Suprapubic skin (tissue), 4 donors: Measurements from ENCODE around the gene MATK. TPM values are rescaled to one million over a fixed set of nuclear protein-coding genes. Genes with fewer than 3 reads are reported as not detected.

Experiments
- DNase-seq, 2 donors: peaks; one replicate each; pipeline ENCODE4 v3.0.0-alpha.2; 2019; ENCODE audit warnings: low spot score in 2 of 2
- H3K27ac ChIP-seq: fragments of 200-600 bp; sonication (generic); one replicate; pipeline ENCODE4 v1.5.1; 2019
- H3K27me3 ChIP-seq: fragments of 200-600 bp; sonication (generic); one replicate; pipeline ENCODE4 v1.5.1; 2019
- H3K36me3 ChIP-seq: fragments of 200-600 bp; sonication (generic); one replicate; pipeline ENCODE4 v1.5.1; 2019
- H3K4me1 ChIP-seq: fragments of 200-600 bp; sonication (generic); one replicate; pipeline ENCODE4 v1.5.1; 2019
- H3K4me3 ChIP-seq: fragments of 200-600 bp; sonication (generic); one replicate; pipeline ENCODE4 v1.5.1; 2019; ENCODE audit warnings: mild to moderate bottlenecking
- H3K9me3 ChIP-seq: fragments of 200-600 bp; sonication (generic); one replicate; pipeline ENCODE4 v1.5.1; 2019
- CTCF ChIP-seq, 2 donors: fragments of 200-600 bp in 1 of 2; fragments of 450-650 bp in 1 of 2; sonication (generic) in 1 of 2; IDR thresholded peaks; one replicate each; pipeline ENCODE4 v1.5.1; 2016 to 2019; ENCODE audit warnings: antibody characterized with exemption in 2 of 2, mild to moderate bottlenecking in 1 of 2, moderate library complexity in 1 of 2
- EP300 ChIP-seq: sonication (generic); formaldehyde crosslinking; IDR thresholded peaks from one replicate; pipeline ENCODE4 v1.6.1; 2017; ENCODE audit warnings: antibody characterized with exemption
- POLR2A ChIP-seq, 2 donors: fragments of 450-650 bp; IDR thresholded peaks; one replicate each; pipeline ENCODE4 v1.6.1; 2017; ENCODE audit warnings: antibody characterized with exemption in 2 of 2, mild to moderate bottlenecking in 2 of 2, moderate library complexity in 2 of 2
- POLR2AphosphoS5 ChIP-seq, 3 donors: sonication (generic); formaldehyde crosslinking; IDR thresholded peaks; one replicate each; pipeline ENCODE4 v1.6.1; 2017; ENCODE audit warnings: antibody characterized with exemption in 3 of 3
- WGBS: methylation state at CpG from one replicate; pipeline ENCODE4 v1.1.5; 2018; 5-methylcytosine and 5-hydroxymethylcytosine counted together
- total RNA-seq, 4 donors: library from RNA; depleted of rRNA; stranded (reverse); fragments of >200 nt; gene quantifications; one replicate each; pipeline ENCODE4 v1.1.0, GENCODE V29; 2016

The MATK gene
- total RNA-seq, 4 donors from 2014 or later = 0.57 to 5.4 (median 2.0) TPM

DNA sequence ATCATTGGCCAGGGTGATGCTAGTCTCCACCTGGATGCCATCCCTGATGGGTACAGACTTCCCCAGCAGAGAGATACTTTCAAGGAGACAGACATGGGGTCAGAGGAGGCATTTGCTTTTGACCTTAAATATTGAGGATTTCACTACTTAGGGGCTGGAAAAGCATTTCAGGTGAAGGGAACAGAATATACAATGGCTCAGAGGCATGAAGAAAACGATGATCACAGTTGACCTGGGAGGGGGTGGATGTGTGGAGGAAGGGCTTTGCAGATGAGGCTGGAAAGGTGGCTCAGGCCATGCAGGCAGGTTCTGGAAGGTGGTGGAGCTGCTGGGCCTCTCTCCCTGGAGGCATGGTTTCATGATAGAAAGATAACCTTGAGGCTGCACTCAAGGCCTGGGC lies 3.9 kb downstream of the MATK start:
- Histone ChIP-seq H3K36me3 (no peaks in the 10 kb centered on the region), H3K27ac (no peak overlapping the region), H3K27me3 (peaks cover 52% of the 10 kb centered on the region), H3K9me3 (peaks cover 22% of the 10 kb centered on the region), H3K4me1 (peaks cover 13% of the 10 kb centered on the region), H3K4me3 (no peak overlapping the region)
- TF ChIP-seq POLR2A (IDR thresholded peaks at IDR 0.05) (no peak), CTCF (IDR thresholded peaks at IDR 0.05) (no peak), EP300 (no peak), POLR2AphosphoS5 (IDR thresholded peaks at IDR 0.05) (no peak)
- WGBS = 97% methylated on average over 1 of the region's 1 CpG
- no peak for DNase-seq

GRCh38 chr19:3781603-3782002 lies 4.6 kb downstream of the MATK start:
- DNase-seq = no peak
- Histone ChIP-seq H3K4me3 (no peak overlapping the region), H3K27me3 (peaks cover 46% of the 10 kb centered on the region), H3K36me3 (no peaks in the 10 kb centered on the region), H3K27ac (no peak overlapping the region), H3K4me1 (peaks cover 13% of the 10 kb centered on the region), H3K9me3 (peaks cover 22% of the 10 kb centered on the region)
- 100% methylated on average over 2 of the region's 2 CpGs for WGBS
- TF ChIP-seq EP300 = no peak
- TF ChIP-seq CTCF (IDR thresholded peaks at IDR 0.05) = no peak
- no peak for TF ChIP-seq POLR2AphosphoS5 (IDR thresholded peaks at IDR 0.05)
- TF ChIP-seq POLR2A (IDR thresholded peaks at IDR 0.05) = no peak

GRCh38 chr19:3780786-3781304 lies 5.3 kb downstream of the MATK start:
- Histone ChIP-seq H3K36me3 (no peaks in the 10 kb centered on the region), H3K9me3 (peaks cover 22% of the 10 kb centered on the region), H3K4me3 (no peak overlapping the region), H3K4me1 (peaks cover 10% of the 10 kb centered on the region), H3K27me3 (peaks cover 39% of the 10 kb centered on the region), H3K27ac (no peak overlapping the region)
- 87% methylated on average over 9 of the region's 9 CpGs for WGBS
- TF ChIP-seq CTCF (IDR thresholded peaks at IDR 0.05) (no peak), POLR2AphosphoS5 (IDR thresholded peaks at IDR 0.05) (no peak)
- no peak for DNase-seq

GRCh38 chr19:3778899-3779723 lies 7.1 kb downstream of the MATK start:
- TF ChIP-seq EP300 (no peak), CTCF (IDR thresholded peaks at IDR 0.05) (no peak)
- H3K4me1 ChIP-seq = no peaks in the 10 kb centered on the region
- DNase-seq = no peak
- peaks cover 22% of the 10 kb centered on the region for H3K9me3 ChIP-seq
- H3K36me3 ChIP-seq = no peaks in the 10 kb centered on the region
- 80% methylated on average over 14 of the region's 44 CpGs for WGBS
- H3K4me3 ChIP-seq = no peak overlapping the region
- H3K27ac ChIP-seq = no peak overlapping the region
- peaks cover 22% of the 10 kb centered on the region for H3K27me3 ChIP-seq

- Histone ChIP-seq H3K27me3 (peaks cover 13% of the 10 kb centered on the region), H3K9me3 (peaks cover 22% of the 10 kb centered on the region), H3K4me1 (no peaks in the 10 kb centered on the region), H3K4me3 (no peak overlapping the region), H3K27ac (no peak overlapping the region), H3K36me3 (no peaks in the 10 kb centered on the region)
- TF ChIP-seq CTCF (IDR thresholded peaks at IDR 0.05) (no peak), POLR2AphosphoS5 (IDR thresholded peaks at IDR 0.05) (no peak), EP300 (no peak), POLR2A (IDR thresholded peaks at IDR 0.05) (no peak)
- WGBS = 87% methylated on average over 12 of the region's 37 CpGs
- DNase-seq = no peak
Observed at GRCh38 chr19:3778104-3778867, 7.9 kb downstream of the MATK start.
